Measurements from ENCODE around the gene NDUFV1.

GRCh38 chr11:67642173-67643120, 35.7 kb downstream of the NDUFV1 start:
- TF ChIP-seq EZH2 (IDR thresholded peaks at IDR 0.05) (no peak), POLR2AphosphoS5 (IDR thresholded peaks at IDR 0.05; ENCODE audit: borderline replicate concordance, low read depth, low read length) (no peak)
